ENCODE results near the gene OPN4.

The OPN4 gene

GRCh38 chr10:86662186-86663045 lies 8.1 kb downstream of the OPN4 start:
- no peak for DNase-seq (ENCODE audit: low spot score)

DNA sequence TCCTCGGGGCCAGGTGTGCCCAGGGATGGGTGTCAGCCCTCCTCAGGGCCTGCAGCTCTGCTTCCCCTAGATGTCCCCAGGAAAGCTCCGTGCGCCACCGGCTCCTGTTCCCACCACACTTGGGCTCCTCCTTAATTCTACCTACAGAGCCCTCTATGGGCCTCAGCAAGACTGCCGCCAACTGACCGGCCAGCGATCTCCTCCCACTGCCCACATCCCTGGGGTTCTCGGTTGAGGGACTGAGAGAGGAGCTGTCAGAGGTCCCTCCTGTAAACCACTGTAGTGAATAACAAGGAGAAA lies 8.6 kb downstream of the OPN4 start:
- DNase-seq (ENCODE audit: low spot score), result no peak

- DNase-seq (ENCODE audit: low spot score), result no peak
Observed at GRCh38 chr10:86663576-86664339, 9.4 kb downstream of the OPN4 start.

GRCh38 chr10:86664341-86665217 lies 10.2 kb downstream of the OPN4 start:
- no peak for DNase-seq (ENCODE audit: low spot score)

DNA sequence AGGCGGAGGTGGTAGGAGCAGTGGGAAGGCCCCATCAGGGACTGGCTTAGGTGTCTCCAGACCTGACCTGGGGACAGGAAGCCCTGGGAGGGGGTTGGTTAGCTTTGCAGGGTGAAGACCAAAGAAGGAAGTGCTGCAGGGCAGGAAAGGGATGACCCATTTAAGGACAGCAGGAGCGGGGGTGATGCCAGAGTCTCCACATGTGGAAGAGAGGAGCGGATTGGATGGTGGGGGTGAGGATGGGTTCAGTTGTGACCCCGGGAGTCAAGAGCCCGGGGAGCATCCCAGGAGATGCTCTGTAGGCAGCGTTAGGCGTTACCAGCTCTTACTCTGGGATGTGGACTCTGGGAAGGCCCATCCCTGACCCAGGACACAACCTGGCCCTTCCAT lies 10.9 kb downstream of the OPN4 start:
- DNase-seq (ENCODE audit: low spot score), result no peak

DNA sequence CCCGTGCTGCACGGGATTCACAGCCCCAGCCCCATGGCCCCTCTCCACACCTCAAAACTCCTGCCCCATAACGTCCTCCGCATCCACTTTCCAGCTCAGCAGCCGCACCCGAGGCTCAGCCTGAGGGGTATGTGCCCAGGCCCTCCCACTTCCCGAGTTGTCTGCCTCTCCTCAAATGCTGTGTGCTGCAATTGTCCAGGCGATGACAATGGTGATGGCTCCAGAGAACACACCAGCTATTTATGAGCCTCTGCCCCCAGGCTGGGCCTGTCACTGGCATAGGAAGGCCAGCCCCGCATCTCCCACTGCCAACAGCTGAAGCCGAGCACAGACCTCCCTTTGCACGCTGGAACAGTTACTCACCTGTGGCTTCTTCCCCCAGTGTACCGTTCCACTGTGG lies 11.5 kb downstream of the OPN4 start:
- DNase-seq (ENCODE audit: low spot score), result peak; percentile 94

- peak; percentile 79 for DNase-seq (ENCODE audit: low spot score)
Observed at GRCh38 chr10:86666538-86666937, 12.2 kb downstream of the OPN4 start.

- DNase-seq (ENCODE audit: low spot score), result no peak
Observed at GRCh38 chr10:86667421-86668181, 13.3 kb downstream of the OPN4 start.

DNA sequence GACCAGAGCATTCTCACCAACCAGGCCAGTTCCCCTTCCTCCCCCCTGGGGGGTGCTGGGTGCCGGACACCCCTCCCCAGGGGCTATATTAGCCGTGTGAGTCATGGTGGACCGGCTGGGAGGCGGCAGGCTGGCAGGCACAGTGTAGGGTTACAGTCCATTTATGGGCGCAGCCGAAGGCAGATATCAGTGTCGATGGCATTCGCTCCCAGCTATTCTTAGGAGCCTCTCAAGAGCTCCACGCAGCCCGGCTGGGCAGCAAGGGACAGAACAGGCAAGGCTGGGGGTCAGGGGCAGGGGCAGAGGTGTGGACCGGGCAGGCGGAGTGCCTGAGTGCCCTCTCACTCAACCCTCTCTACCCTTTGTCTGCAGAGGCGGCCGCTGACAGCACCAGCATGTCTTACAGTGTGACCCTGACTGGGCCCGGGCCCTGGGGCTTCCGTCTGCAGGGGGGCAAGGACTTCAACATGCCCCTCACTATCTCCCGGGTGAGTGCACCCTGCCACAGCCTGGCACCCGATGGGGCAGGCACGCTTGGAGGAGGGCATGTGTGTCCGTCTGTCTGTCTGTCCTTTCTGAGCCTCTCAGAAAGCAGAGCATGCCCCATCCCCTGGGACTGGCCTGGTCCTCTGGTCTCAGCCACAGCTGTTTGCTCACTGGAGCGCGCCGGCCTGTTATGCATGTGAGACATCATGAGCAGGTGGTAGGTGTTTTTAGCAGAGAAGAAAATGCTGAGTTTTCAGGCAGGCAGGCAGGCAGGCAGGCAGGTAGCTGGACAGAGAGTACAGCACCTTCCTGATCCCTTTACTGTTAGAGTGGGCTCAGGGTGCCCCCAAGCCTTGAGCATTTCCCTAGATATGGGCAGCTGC lies 14.2 kb downstream of the OPN4 start, which contains the start of gene LDB3:
Gene LDB3, plus strand, starts transcription at position 215 of the 869 bp plus-strand sequence. Its CDS starts 181 bp downstream, at position 396.
- no peak for DNase-seq (ENCODE audit: low spot score)

DNA sequence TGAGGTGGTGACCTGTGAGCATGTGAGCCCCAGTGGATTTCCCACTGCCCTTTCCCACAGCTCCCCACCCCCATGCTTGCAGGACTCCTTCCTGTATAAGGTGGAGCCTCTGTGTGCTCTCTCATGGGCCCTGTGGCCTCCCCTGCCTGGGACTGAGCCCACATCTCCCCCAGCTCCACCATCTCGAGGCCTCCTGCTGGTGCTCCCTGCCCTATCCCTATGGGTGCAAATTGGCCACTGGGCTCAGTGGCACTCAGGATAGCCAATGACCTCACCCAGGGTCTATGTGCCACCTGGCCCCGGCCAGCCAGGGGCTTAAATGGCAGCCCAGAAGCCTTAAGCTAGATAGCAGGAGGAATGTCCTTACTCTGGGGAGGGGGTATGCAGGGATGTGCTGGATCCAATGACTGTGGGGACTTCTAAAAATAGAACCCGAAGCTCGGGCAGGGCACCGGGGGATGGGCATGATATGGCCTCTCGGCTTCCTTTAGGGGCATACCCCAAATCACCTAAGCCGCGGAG lies 16.0 kb downstream of the OPN4 start:
- no peak for DNase-seq (ENCODE audit: low spot score)

GRCh38 chr10:86670876-86671275 lies 16.5 kb downstream of the OPN4 start:
- DNase-seq (ENCODE audit: low spot score), result no peak

- DNase-seq (ENCODE audit: low spot score), result no peak
Observed at GRCh38 chr10:86671419-86671818, 17.1 kb downstream of the OPN4 start.

DNA sequence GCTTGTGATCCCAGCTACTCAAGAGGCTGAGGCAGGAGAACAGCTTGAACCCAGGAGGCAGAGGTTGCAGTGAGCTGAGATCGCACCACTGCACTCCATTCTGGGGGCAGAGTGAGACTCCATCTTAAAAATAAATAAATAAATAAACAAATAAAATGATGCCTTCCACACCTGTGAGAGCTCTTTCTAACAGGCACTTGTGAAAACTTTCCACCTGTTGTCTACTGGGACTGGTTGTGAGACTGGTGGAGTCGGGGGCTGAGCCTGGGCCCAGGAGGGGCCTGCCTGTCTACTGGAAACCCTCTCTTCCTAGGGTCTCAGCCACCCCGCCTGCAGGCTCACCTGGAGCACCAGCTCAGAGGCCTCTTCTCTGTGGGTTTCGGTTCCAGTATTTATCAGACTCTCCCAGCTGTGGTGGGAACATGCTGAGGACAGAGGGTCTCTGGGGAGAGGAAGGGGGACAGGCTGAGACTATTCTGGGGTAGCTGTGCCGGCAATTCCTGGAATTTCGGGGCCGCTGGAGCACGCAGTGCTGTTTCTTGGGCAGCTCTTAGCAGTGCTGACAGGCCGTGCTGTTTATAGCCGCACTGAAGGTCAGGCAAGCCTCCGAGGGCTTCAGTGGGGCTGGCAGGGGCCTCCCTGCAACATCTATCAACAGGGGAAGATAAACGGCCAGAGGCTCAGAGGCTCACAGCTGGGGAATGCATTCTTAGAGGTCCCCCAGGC lies 17.8 kb downstream of the OPN4 start:
- DNase-seq (ENCODE audit: low spot score), result no peak

DNA sequence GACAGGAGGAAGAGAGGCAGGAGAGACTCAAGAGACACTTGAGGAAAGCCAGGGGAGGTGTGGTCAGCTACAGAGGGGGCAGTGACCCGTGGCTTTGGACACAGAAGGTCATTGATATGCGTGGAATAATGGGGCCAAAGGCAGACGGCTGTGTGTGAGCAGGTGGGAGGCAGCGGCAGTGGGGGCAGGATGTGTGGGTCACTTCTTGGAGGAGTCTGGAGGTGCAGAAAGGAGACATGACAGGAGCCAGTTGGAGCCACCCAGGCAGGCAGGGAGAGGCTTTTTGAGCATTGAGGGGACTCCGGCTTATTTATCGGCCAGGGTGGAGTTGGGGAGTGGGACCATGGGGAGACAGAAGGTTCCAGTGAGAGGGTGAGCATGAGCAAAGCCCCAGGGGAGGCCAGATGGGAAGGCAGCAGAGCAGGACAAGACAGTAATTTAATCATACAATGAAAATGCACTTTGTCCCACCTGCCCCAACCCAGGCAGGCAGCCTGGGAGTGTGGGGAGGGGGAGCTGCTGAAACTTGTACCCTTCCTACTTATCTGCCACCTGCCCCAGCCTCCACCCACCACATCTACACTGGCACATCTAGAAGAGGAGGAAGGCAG lies 19.0 kb downstream of the OPN4 start:
- DNase-seq (ENCODE audit: low spot score), result no peak

DNA sequence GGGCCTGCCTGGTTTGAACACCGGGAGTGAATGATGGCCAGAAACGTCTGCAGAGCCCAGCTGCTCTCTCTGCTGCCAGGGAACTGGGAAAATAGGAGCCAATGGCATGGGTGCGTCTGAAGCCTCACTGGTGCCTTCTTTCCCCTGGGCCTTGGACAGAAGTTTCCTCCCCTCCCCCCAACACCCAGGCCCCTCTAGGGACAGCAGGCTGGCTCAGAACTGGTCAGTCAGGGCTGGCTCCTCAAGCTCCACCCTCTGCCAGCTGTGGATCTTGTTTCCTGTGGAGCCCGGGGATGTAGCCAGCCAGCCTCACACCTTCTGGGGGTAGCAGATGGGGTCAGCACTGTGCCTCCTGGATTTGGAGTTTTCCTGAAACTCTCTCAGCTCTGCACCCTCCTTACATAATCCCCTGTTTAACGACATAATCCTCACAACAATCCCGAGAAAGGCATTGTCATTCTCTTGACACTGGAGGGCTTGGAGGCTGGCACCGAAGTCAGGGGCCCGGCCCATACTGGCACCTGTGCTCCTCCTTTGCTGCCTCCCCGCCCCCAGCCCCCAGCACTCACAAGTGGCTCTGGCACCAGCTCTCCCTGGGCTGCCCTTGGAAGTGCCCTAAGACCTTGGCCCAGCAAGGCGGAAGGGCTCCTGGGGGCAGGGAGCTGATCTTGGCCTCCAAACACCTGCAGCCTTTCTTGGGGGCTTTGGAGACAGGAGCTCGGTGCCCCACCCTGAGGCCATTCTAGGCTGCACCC lies 19.7 kb downstream of the OPN4 start:
- DNase-seq (ENCODE audit: low spot score), result no peak

DNA sequence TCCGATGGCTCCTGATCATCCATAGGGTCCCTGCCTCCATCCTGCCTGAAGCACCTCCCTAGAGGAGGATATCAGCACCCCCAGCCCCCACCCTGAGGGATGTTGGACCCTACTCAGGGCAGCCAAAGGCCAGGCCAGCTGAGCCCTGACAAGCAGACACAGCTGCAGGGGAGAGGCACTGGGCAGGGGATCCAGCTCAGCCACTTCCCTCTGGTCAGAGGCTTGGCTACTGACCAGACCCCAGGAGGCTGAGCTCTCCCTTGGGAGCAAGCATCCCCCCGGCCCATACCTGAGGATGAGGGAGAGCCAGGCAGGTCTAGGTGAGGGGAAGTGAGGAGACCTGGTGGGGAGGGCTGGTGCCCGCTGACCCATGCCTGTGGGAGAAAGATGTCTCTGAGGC lies 20.6 kb downstream of the OPN4 start:
- no peak for DNase-seq (ENCODE audit: low spot score)

GRCh38 chr10:86677374-86677773 lies 23.0 kb downstream of the OPN4 start:
- no peak for DNase-seq (ENCODE audit: low spot score)

- no peak for DNase-seq (ENCODE audit: low spot score)
Observed at GRCh38 chr10:86678999-86679792, 24.8 kb downstream of the OPN4 start.
